LNCAP (cell line): ENCODE results near the gene CAMK2D.

Source experiments
- TF ChIP-seq, protein P1 (sequence below): fragments of 450-650 bp; IDR thresholded peaks from 2 replicates; pipeline ENCODE4 v1.5.1; 2017; ENCODE audit warnings: mild to moderate bottlenecking

The CAMK2D gene

DNA sequence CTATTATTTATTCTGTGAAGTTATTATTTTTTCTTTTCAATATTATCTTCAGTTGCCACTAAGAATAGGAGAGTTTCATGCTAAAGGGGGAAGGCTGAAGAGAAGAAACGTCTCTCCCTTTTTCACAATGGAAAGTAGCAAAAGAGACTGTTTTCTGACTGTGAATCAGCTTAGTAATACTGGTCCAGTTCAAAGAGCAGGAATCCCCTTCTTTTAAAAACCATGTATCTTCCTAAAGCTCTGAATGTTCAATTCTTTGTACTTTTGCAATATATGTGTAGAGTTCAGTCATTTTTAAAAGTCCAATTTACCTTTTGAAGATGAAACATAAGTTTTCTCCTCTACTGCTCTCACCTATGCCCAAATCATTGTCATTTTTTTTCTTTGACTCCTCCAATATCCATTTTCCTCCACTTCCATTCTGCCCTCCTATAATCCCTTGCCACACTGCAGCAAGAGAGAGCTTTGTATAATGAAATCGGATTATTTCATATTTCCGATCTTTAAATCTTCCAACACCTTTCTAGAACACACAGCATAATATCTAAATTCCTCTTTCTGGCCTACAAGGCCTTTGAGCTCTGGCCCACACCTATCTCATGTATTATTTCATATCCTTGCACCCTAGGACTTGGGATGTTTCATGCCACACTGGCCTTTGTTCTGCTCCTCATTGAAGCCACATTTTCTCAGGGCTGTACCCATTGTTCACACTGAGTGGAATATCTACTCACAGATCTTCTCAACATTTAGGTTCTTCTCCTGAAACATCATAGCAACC, 195.3 kb downstream of the CAMK2D start:
- TF ChIP-seq, protein P1, sequence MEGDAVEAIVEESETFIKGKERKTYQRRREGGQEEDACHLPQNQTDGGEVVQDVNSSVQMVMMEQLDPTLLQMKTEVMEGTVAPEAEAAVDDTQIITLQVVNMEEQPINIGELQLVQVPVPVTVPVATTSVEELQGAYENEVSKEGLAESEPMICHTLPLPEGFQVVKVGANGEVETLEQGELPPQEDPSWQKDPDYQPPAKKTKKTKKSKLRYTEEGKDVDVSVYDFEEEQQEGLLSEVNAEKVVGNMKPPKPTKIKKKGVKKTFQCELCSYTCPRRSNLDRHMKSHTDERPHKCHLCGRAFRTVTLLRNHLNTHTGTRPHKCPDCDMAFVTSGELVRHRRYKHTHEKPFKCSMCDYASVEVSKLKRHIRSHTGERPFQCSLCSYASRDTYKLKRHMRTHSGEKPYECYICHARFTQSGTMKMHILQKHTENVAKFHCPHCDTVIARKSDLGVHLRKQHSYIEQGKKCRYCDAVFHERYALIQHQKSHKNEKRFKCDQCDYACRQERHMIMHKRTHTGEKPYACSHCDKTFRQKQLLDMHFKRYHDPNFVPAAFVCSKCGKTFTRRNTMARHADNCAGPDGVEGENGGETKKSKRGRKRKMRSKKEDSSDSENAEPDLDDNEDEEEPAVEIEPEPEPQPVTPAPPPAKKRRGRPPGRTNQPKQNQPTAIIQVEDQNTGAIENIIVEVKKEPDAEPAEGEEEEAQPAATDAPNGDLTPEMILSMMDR: no peak

DNA sequence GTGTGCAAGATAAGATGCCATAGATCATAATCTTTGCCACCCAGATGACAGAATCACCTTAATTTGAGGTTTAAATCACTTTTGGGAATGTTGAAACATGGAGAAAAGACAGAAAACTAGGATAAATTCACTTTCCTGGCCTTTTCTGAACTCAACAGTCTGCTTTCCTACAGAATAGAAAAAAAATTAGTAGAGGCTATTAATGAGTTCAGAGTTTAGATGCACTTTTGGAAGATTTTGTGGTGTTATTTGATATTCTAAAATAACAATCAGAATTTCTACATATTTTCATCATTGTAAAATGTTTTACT, 195.9 kb downstream of the CAMK2D start:
- TF ChIP-seq, protein P1: no peak

DNA sequence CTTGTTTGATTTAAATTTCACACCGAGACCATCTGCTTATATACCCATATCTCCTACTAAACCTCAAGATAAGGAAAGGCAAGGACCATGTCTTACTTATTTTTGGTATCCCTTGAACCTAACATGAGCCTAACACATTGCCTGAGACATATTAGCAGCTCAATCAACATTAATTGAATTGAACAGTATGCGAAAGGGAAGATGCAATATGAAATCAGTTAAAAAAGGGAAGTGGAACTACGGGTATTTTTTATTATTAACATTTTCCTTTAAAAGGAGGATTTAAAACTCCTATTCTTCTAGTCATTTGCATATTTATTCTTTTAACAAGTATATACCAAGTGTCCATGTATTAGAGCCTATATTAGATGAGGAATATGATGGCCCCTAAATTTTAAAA, 197.0 kb downstream of the CAMK2D start:
- TF ChIP-seq, protein P1: no peak

DNA sequence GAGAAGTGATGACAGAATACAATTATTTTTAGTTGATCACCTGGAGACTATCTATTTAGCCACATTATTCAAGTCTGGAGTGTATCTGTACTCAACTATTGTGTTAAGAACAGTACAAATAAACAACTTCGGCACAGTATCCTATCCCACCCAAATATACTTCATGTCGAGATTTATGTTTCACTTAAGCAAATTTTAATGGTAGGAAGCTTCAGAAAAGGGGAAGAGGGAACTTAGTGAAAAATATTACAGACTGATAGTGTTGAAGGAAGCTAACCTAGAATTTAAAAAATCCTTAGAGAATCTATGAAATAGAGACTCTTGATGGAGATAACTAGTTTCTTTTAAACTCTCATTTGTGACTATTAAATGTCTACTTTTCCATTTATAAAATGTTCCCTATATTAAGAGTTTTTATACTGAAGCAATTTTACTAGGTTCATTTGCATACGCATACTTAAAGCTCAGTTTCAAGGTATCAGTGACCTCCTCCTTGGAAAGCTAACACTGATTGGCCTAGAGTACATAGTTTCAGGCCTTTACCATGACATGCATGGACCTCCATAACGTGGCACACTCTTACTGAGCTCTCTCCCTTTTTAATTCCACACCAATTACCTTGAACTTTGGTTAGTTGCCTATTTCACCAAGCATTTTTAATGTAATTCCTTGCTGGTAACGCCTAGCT, 197.7 kb downstream of the CAMK2D start:
- TF ChIP-seq, protein P1: no peak

DNA sequence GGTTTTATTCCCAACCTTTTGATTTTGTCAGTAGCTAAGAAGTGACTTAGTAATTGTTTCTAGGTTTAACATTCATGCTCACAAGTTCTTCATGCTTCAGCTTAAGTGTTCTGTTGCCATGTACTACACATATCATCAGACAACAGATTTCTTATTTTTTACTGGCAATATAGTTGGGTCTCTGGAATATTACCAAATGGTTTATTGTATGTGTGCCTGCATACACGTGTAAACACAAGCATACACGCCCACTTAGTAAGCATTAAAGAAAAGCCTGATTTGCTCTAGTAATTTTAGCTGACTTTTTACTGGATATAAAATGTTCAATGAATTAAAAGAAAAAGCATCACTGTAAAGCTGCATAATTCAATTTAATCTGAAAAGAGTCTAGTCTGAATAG, 199.8 kb downstream of the CAMK2D start:
- TF ChIP-seq, protein P1: no peak

DNA sequence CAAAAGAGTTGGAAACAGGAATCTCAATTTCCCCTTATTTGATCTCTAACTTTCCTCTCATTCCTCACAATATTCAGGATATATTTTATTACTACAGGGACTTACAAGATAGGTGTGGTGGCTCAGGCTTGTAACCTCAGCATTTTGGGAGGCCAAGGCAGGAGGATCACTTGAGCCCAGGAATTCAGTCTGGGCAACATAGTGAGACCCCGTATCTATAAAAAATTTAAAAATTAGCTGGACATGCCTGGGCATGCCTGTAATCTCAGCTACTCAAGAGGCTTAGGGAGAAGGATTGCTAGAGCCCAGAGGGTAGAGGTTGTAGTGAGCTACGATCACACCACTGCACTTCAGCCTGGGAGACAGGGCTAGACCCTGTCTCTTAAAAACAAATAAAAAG, 200.4 kb downstream of the CAMK2D start:
- TF ChIP-seq, protein P1: no peak

DNA sequence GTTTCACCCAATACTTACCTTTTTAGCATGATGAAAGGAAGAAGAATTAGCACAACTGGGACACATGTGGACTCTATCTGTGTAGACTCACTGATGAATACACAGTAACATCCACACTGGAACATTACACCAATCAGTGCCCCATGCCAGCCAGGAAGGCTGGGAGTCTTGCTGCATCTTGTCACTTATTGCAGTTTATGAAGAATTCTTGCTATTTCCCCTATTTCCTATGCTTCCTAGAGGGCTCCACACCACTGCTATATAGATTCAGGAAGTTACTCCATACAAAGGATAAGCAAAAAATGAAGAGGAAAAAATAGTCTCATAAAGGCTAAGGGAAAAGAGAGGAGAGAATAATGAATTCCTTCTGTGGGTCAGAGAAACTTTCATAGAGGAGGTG, 201.0 kb downstream of the CAMK2D start:
- TF ChIP-seq, protein P1: no peak
